ENCODE results near the gene TNS2.

The TNS2 gene

DNA sequence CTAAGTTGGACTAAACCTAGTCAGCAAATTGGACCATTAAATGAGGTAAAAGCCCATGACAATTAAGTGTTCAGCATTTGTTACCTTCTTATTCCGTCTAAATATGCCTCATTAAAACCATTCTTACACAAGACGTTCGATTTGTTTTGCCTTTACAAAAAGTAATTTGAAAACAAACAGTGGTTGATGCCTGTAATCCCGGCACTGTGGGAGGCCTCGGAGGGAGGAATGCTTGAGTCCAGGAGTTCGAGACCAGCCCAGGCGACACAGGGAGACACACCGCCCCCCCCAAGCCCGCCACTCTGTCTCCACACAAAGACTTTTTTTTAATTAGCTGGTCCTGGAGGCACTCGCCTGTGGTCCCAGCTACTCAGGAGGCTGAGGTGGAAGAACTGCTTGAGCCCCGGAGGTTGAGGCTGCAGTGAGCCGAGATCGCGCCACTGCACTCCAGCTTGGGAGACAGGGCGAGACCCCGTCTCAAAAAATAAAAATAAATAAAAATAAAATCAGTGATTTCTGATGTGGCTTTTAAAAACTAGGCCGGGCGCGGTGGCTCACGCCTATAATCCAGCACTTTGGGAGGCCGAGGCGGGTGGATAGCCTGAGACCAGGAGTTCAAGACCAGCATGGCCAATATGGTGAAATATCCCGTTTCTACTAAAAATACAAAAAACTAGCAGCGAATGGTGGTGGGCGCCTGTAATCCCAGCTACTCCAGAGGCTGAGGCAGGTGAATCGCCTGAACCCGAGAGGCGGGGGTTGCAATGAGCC, 44.5 kb upstream of the TNS2 start:
- H2AFZ ChIP-seq (ENCODE audit: low read length): no peak overlapping the region

GRCh38 chr12:53005986-53006809, 43.7 kb upstream of the TNS2 start, which contains the start of gene EIF4B:
Gene EIF4B, plus strand, starts transcription at chr12:53006456. Its CDS starts 28 bp downstream, at chr12:53006484.
- Histone ChIP-seq H4K20me1 (ENCODE audit: insufficient read depth, low read length) (no peaks in the 10 kb centered on the region), H2AFZ (ENCODE audit: low read length) (no peak within 1 kb of the TSS), H3K9me3 (ENCODE audit: low read length) (no peaks in the 10 kb centered on the region), H3K4me2 (ENCODE audit: low read length) (peak within 1 kb of the TSS; percentile 83), H3K27me3 (ENCODE audit: insufficient read depth, low read length) (no peaks in the 10 kb centered on the region), H3K9ac (ENCODE audit: low read length) (peak within 1 kb of the TSS; percentile 100), H3K36me3 (ENCODE audit: insufficient read depth, low read length) (peaks cover 44% of the 10 kb centered on the region), H3F3A (ENCODE audit: insufficient read depth, low read length) (no peaks in the 10 kb centered on the region), H3K9me2 (ENCODE audit: low read depth, low read length) (no peaks in the 10 kb centered on the region), H3K4me1 (ENCODE audit: insufficient read depth, low read length, severe bottlenecking) (peaks cover 48% of the 10 kb centered on the region), H3K27ac (ENCODE audit: low read depth, low read length, poor library complexity, severe bottlenecking) (peak within 1 kb of the TSS; percentile 94), H3K4me3 (ENCODE audit: low read depth, low read length, poor library complexity, severe bottlenecking) (peak within 1 kb of the TSS; percentile 99), H3K79me2 (ENCODE audit: insufficient read depth, low read length) (peaks cover 49% of the 10 kb centered on the region)
- no peak for TF ChIP-seq EZH2 (IDR thresholded peaks at IDR 0.05; ENCODE audit: borderline replicate concordance, low read length)

More for the DNA sequence above, 44.5 kb upstream of the TNS2 start:
- Histone ChIP-seq H3K36me3 (ENCODE audit: insufficient read depth, low read length) (peaks cover 36% of the 10 kb centered on the region), H4K20me1 (ENCODE audit: insufficient read depth, low read length) (no peaks in the 10 kb centered on the region), H3K9me2 (ENCODE audit: low read depth, low read length) (no peaks in the 10 kb centered on the region), H3K4me1 (ENCODE audit: insufficient read depth, low read length, severe bottlenecking) (peaks cover 42% of the 10 kb centered on the region), H3K9me3 (ENCODE audit: low read length) (no peaks in the 10 kb centered on the region), H3K4me3 (ENCODE audit: low read depth, low read length, poor library complexity, severe bottlenecking) (peak overlapping the region; percentile 99), H3K27me3 (ENCODE audit: insufficient read depth, low read length) (no peaks in the 10 kb centered on the region), H3K9ac (ENCODE audit: low read length) (peak overlapping the region; percentile 93), H3K27ac (ENCODE audit: low read depth, low read length, poor library complexity, severe bottlenecking) (peak overlapping the region; percentile 24), H3K4me2 (ENCODE audit: low read length) (peak overlapping the region; percentile 73), H3K79me2 (ENCODE audit: insufficient read depth, low read length) (peaks cover 41% of the 10 kb centered on the region), H3F3A (ENCODE audit: insufficient read depth, low read length) (no peaks in the 10 kb centered on the region)
- TF ChIP-seq EZH2 (IDR thresholded peaks at IDR 0.05; ENCODE audit: borderline replicate concordance, low read length) (no peak), CTCF (IDR thresholded peaks at IDR 0.05; ENCODE audit: low read length) (no peak)

DNA sequence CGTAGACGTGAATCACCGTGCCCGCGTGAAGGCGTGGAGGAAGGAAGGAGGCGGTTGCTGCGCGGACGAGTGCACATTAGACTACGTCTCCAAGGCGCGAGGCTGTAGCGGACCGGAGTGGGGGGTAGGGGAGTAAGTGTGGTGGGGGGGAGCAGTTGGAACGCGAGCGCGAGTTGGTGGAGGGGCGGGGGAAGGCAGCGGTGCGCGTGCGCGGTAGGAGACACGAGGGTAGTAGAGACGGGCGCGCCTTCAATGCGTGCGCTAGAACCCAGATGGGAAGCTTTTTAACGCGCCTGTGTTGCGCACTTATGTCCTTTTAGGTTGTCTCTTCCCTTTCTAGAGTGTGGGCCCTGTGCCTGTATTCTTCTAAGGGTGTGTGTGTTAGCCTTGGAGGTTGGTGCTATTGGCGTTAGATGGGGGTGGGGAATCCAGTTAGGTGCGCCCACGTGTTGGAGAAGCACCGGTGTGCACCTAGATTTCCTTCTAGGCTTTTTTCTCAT, 43.0 kb upstream of the TNS2 start:
- H2AFZ ChIP-seq (ENCODE audit: low read length): no peak overlapping the region
- H3K79me2 ChIP-seq (ENCODE audit: insufficient read depth, low read length): peaks cover 55% of the 10 kb centered on the region
- no peaks in the 10 kb centered on the region for H4K20me1 ChIP-seq (ENCODE audit: insufficient read depth, low read length)
- no peaks in the 10 kb centered on the region for H3K9me2 ChIP-seq (ENCODE audit: low read depth, low read length)
- H3K27ac ChIP-seq (ENCODE audit: low read depth, low read length, poor library complexity, severe bottlenecking): peak overlapping the region; percentile 94
- peak overlapping the region; percentile 99 for H3K4me3 ChIP-seq (ENCODE audit: low read depth, low read length, poor library complexity, severe bottlenecking)
- peak overlapping the region; percentile 83 for H3K4me2 ChIP-seq (ENCODE audit: low read length)
- no peaks in the 10 kb centered on the region for H3K9me3 ChIP-seq (ENCODE audit: low read length)
- H3K4me1 ChIP-seq (ENCODE audit: insufficient read depth, low read length, severe bottlenecking): peaks cover 52% of the 10 kb centered on the region
- no peak for TF ChIP-seq EZH2 (IDR thresholded peaks at IDR 0.05; ENCODE audit: borderline replicate concordance, low read length)
- TF ChIP-seq CTCF (IDR thresholded peaks at IDR 0.05; ENCODE audit: low read length): no peak
- no peaks in the 10 kb centered on the region for H3K27me3 ChIP-seq (ENCODE audit: insufficient read depth, low read length)
- H3K36me3 ChIP-seq (ENCODE audit: insufficient read depth, low read length): peaks cover 50% of the 10 kb centered on the region
- no peaks in the 10 kb centered on the region for H3F3A ChIP-seq (ENCODE audit: insufficient read depth, low read length)
- peak overlapping the region; percentile 100 for H3K9ac ChIP-seq (ENCODE audit: low read length)
